ENCODE results near the gene SLC44A1.

DNA sequence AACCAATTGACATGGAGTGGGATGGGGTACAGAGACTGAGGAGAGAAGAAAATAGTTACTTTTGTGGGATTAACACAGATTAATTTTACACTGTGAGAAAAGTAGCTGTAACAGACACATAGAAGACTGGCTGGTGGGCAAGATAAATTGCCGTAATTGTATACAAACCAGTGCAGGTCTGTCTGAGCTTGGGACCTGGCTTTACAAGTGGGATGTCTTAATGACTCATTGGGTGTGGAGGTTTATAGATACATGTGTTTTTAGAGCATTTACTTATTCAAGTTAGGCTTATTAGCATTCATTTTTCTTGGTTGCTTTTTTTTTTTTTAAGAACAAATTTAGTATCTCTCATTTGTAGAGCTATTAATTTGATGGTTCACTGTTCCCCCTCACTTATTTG is 37.5 kb downstream of the SLC44A1 start:
- no peak for TF ChIP-seq EZH2 (IDR thresholded peaks at IDR 0.05; ENCODE audit: insufficient read depth, poor library complexity, severe bottlenecking)
- no peak for TF ChIP-seq EZH2phosphoT487 (IDR thresholded peaks at IDR 0.05; ENCODE audit: insufficient read depth, low read depth)

Data from GM23248 (cell line).